ENCODE results near the gene GEMIN4. TPM values are rescaled to one million over a fixed set of nuclear protein-coding genes. Genes with fewer than 3 reads are reported as not detected.

The GEMIN4 gene
- 26.1 and 34.5 TPM in 2 replicates for total RNA-seq (ENCODE audit: low replicate concordance)
- long read RNA-seq, full-length matches to known transcripts: 88 of 91 reads
- long read RNA-seq, partial matches to known transcripts: 0 of 91 reads
- long read RNA-seq, other reads (novel, unspliced or antisense): 3 of 91 reads

GRCh38 chr17:752002-752619, at the start of gene GEMIN4:
TSS of gene GEMIN4 (minus strand) at chr17:752264. CDS start at chr17:752142, 122 bp downstream.
- peaks cover 8% of the 10 kb centered on the region for H3K9me3 Mint-ChIP-seq
- H3K36me3 Mint-ChIP-seq: peaks cover 35% of the 10 kb centered on the region
- no peaks in the 10 kb centered on the region for H3K27me3 Mint-ChIP-seq
- H3K4me3 Mint-ChIP-seq: peak within 1 kb of the TSS; percentile 99
- DNase-seq (ENCODE audit: extremely low spot score, unreplicated experiment): peak; percentile 99
- peak; percentile 96 for TF ChIP-seq CTCF (conservative IDR thresholded peaks at IDR 0.05)
- H3K4me1 Mint-ChIP-seq (ENCODE audit: unreplicated experiment): peaks cover 38% of the 10 kb centered on the region
- peak within 1 kb of the TSS; percentile 94 for H3K27ac Mint-ChIP-seq

- H3K36me3 Mint-ChIP-seq: peaks cover 2% of the 10 kb centered on the region
- peaks cover 6% of the 10 kb centered on the region for H3K4me1 Mint-ChIP-seq (ENCODE audit: unreplicated experiment)
- DNase-seq (ENCODE audit: extremely low spot score, unreplicated experiment): no peak
- no peaks in the 10 kb centered on the region for H3K27me3 Mint-ChIP-seq
- no peak overlapping the region for H3K4me3 Mint-ChIP-seq
- peak overlapping the region; percentile 26 for H3K27ac Mint-ChIP-seq
- no peaks in the 10 kb centered on the region for H3K9me3 Mint-ChIP-seq
- no peak for TF ChIP-seq CTCF (conservative IDR thresholded peaks at IDR 0.05)
These were observed 49.6 kb upstream of the GEMIN4 start for GRCh38 chr17:801660-802059.

- H3K27ac Mint-ChIP-seq: peak overlapping the region; percentile 31
- no peak overlapping the region for H3K4me3 Mint-ChIP-seq
- DNase-seq (ENCODE audit: extremely low spot score, unreplicated experiment): no peak
- peaks cover 6% of the 10 kb centered on the region for H3K4me1 Mint-ChIP-seq (ENCODE audit: unreplicated experiment)
- TF ChIP-seq CTCF (conservative IDR thresholded peaks at IDR 0.05): no peak
- no peaks in the 10 kb centered on the region for H3K9me3 Mint-ChIP-seq
- peaks cover 3% of the 10 kb centered on the region for H3K36me3 Mint-ChIP-seq
- no peaks in the 10 kb centered on the region for H3K27me3 Mint-ChIP-seq
These were observed 48.6 kb upstream of the GEMIN4 start for GRCh38 chr17:800446-801242.

GRCh38 chr17:799261-799660, 47.2 kb upstream of the GEMIN4 start:
- no peak overlapping the region for H3K4me3 Mint-ChIP-seq
- H3K27ac Mint-ChIP-seq: peak overlapping the region; percentile 21
- H3K9me3 Mint-ChIP-seq: no peaks in the 10 kb centered on the region
- TF ChIP-seq CTCF (conservative IDR thresholded peaks at IDR 0.05): no peak
- no peak for DNase-seq (ENCODE audit: extremely low spot score, unreplicated experiment)
- peaks cover 15% of the 10 kb centered on the region for H3K4me1 Mint-ChIP-seq (ENCODE audit: unreplicated experiment)
- H3K27me3 Mint-ChIP-seq: no peaks in the 10 kb centered on the region
- peaks cover 3% of the 10 kb centered on the region for H3K36me3 Mint-ChIP-seq

GRCh38 chr17:798246-798645, 46.2 kb upstream of the GEMIN4 start:
- Mint-ChIP-seq H3K4me3 (no peak overlapping the region), H3K27ac (no peak overlapping the region), H3K9me3 (no peaks in the 10 kb centered on the region), H3K36me3 (peaks cover 3% of the 10 kb centered on the region), H3K27me3 (no peaks in the 10 kb centered on the region), H3K4me1 (ENCODE audit: unreplicated experiment) (peaks cover 15% of the 10 kb centered on the region)
- DNase-seq (ENCODE audit: extremely low spot score, unreplicated experiment): no peak
- TF ChIP-seq CTCF (conservative IDR thresholded peaks at IDR 0.05): no peak
